HG03439 (cell line): Measurements from ENCODE around the gene APBB1.
"Not testable (repeated sequence)": the region's sequence is repeated elsewhere in the genome, so short reads cannot be mapped to it uniquely, and the experiment has no call there.

Source experiments
- ATAC-seq: cut with Tn5 transposase; IDR thresholded peaks from one replicate; pipeline ENCODE4 v1.9.1; 2021; ENCODE audit warnings: mild to moderate bottlenecking, moderate library complexity; ENCODE audit not compliant: unreplicated experiment

The APBB1 gene

GRCh38 chr11:6393989-6394670 is 24.8 kb downstream of the APBB1 start:
- ATAC-seq: no peak

GRCh38 chr11:6392251-6392650 is 26.6 kb downstream of the APBB1 start:
- not testable (repeated sequence) for ATAC-seq

- no peak for ATAC-seq
Measured at GRCh38 chr11:6391537-6392134, 27.3 kb downstream of the APBB1 start.

GRCh38 chr11:6390718-6391469 is 28.0 kb downstream of the APBB1 start:
- ATAC-seq: no peak

GRCh38 chr11:6389905-6390717 is 28.8 kb downstream of the APBB1 start, which contains the start of gene SMPD1:
TSS of gene SMPD1 (plus strand) at chr11:6390474. CDS start at chr11:6390599, 125 bp downstream.
- peak; percentile 97 for ATAC-seq

GRCh38 chr11:6388748-6389147 is 30.1 kb downstream of the APBB1 start:
- ATAC-seq: no peak

- ATAC-seq: no peak
Measured at GRCh38 chr11:6387811-6388599, 30.9 kb downstream of the APBB1 start.

- ATAC-seq: no peak
Measured at GRCh38 chr11:6385046-6385777, 33.7 kb downstream of the APBB1 start.

GRCh38 chr11:6378640-6378989 is 40.3 kb downstream of the APBB1 start:
- ATAC-seq: no peak

GRCh38 chr11:6377902-6378639 is 40.8 kb downstream of the APBB1 start:
- no peak for ATAC-seq

GRCh38 chr11:6371825-6372224 is 47.1 kb downstream of the APBB1 start:
- ATAC-seq: no peak

- ATAC-seq: no peak
Measured at GRCh38 chr11:6365659-6366058, 53.2 kb downstream of the APBB1 start.

- ATAC-seq: peak; percentile 87
Measured at GRCh38 chr11:6362873-6363678, 55.8 kb downstream of the APBB1 start.

- ATAC-seq: no peak
Measured at GRCh38 chr11:6362185-6362872, 56.6 kb downstream of the APBB1 start.

- no peak for ATAC-seq
Measured at GRCh38 chr11:6360183-6360582, 58.7 kb downstream of the APBB1 start.

GRCh38 chr11:6357222-6357621 is 61.7 kb downstream of the APBB1 start:
- no peak for ATAC-seq

- no peak for ATAC-seq
Measured at GRCh38 chr11:6356503-6357055, 62.3 kb downstream of the APBB1 start.
